HepG2 (cell line): ENCODE measurements around the gene NOL4L. TPM values are rescaled to one million over a fixed set of nuclear protein-coding genes. Genes with fewer than 3 reads are reported as not detected.
A peak's percentile ranks its signal among the peaks of the same experiment; 100 is the strongest.

Source experiments
- CREM ChIP-seq, 2 experiments: sonication (generic) in 1 of 2; formaldehyde crosslinking in 1 of 2; IDR thresholded peaks; 2 replicates each; pipeline versions ENCODE4 v1.4.0 to v1.6.1; 2016 to 2020; ENCODE audit warnings: antibody characterized with exemption in 1 of 2, mild to moderate bottlenecking in 1 of 2, missing genetic modification reagents in 1 of 2
- EHMT2 ChIP-seq: fragments of 200-600 bp; sonication (generic); IDR thresholded peaks from 2 replicates; pipeline ENCODE4 v1.7.0; 2017; ENCODE audit warnings: antibody characterized with exemption, low read depth, low read length, borderline replicate concordance
- FOXJ3 ChIP-seq: sonication (generic); formaldehyde crosslinking; IDR thresholded peaks from 2 replicates; pipeline ENCODE4 v1.4.0; 2020; ENCODE audit warnings: missing genetic modification reagents, mild to moderate bottlenecking, borderline replicate concordance
- FOXP4 ChIP-seq: sonication (generic); formaldehyde crosslinking; IDR thresholded peaks from 2 replicates; pipeline ENCODE4 v1.4.0; 2020; ENCODE audit warnings: missing genetic modification reagents
- HHEX ChIP-seq: IDR thresholded peaks from 2 replicates; pipeline ENCODE4 v1.6.1; 2016; ENCODE audit warnings: control low read depth
- HMG20B ChIP-seq: conservative IDR thresholded peaks from 2 replicates; pipeline ENCODE4 v1.6.1; 2016; ENCODE audit warnings: missing genetic modification reagents, missing compliant biosample characterization
- HNF4G ChIP-seq, 2 experiments: sonication (generic) in 1 of 2; formaldehyde crosslinking in 1 of 2; IDR thresholded peaks; 2 replicates each; pipeline versions ENCODE4 v1.4.0 to v1.6.1; 2011 to 2020; ENCODE audit warnings: borderline replicate concordance in 2 of 2, low read depth in 2 of 2, mild to moderate bottlenecking in 2 of 2, low read length in 1 of 2, missing genetic modification reagents in 1 of 2, moderate library complexity in 1 of 2
- NFE2 ChIP-seq: sonication (generic); formaldehyde crosslinking; IDR thresholded peaks from 2 replicates; pipeline ENCODE4 v1.4.0; 2020; ENCODE audit warnings: missing genetic modification reagents
- NFIB ChIP-seq: sonication (generic); formaldehyde crosslinking; IDR thresholded peaks from 2 replicates; pipeline ENCODE4 v1.9.0; 2021; ENCODE audit warnings: missing genetic modification reagents, mild to moderate bottlenecking, borderline replicate concordance
- NFKB2 ChIP-seq: sonication (generic); formaldehyde crosslinking; IDR thresholded peaks from 2 replicates; pipeline ENCODE4 v1.4.0; 2020; ENCODE audit warnings: missing genetic modification reagents, borderline replicate concordance
- SUZ12 ChIP-seq: fragments of 150-350 bp; IDR thresholded peaks from 2 replicates; pipeline ENCODE4 v1.6.1; 2014; ENCODE audit warnings: low read depth, low read length
- THAP9 ChIP-seq: sonication (generic); formaldehyde crosslinking; IDR thresholded peaks from 2 replicates; pipeline ENCODE4; 2020; ENCODE audit warnings: missing genetic modification reagents, mild to moderate bottlenecking, borderline replicate concordance
- ZNF552 ChIP-seq: sonication (generic); formaldehyde crosslinking; IDR thresholded peaks from 2 replicates; pipeline ENCODE4 v1.9.0; 2022; ENCODE audit warnings: missing genetic modification reagents, mild to moderate bottlenecking, borderline replicate concordance
- ZNF615 ChIP-seq: sonication (generic); formaldehyde crosslinking; IDR thresholded peaks from 2 replicates; pipeline ENCODE4 v1.5.0; 2020; ENCODE audit warnings: mild to moderate bottlenecking, missing genetic modification reagents, borderline replicate concordance
- ZNF83 ChIP-seq: sonication (generic); formaldehyde crosslinking; IDR thresholded peaks from 2 replicates; pipeline ENCODE4 v1.4.0; 2020; ENCODE audit warnings: missing genetic modification reagents, mild to moderate bottlenecking, borderline replicate concordance
- ZNF878 ChIP-seq: sonication (generic); formaldehyde crosslinking; IDR thresholded peaks from 2 replicates; pipeline ENCODE4 v1.8.1; 2023; ENCODE audit warnings: mild to moderate bottlenecking, missing genetic modification reagents, moderate library complexity
- ZNF883 ChIP-seq: sonication (generic); formaldehyde crosslinking; IDR thresholded peaks from 2 replicates; pipeline ENCODE4 v1.5.1; 2020; ENCODE audit warnings: mild to moderate bottlenecking, missing genetic modification reagents; ENCODE audit errors: not compliant biosample characterization
- ZSCAN20 ChIP-seq: sonication (generic); formaldehyde crosslinking; IDR thresholded peaks from 2 replicates; pipeline ENCODE4 v1.4.0; 2020; ENCODE audit warnings: missing genetic modification reagents, mild to moderate bottlenecking, borderline replicate concordance
- polyA plus RNA-seq, 8 experiments: library from polyadenylated mRNA; depleted of rRNA in 3 of 8; stranded (reverse) in 7 of 8; unstranded in 1 of 8; fragments of >200 nt; fragmentation: Illumina TruSeq in 4 of 8; extraction: Trizol in 4 of 8; gene quantifications; 2 replicates each; pipeline versions ENCODE4 v1.2.1 to v1.2.3, GENCODE V29; 2011 to 2016; ENCODE audit warnings: low read depth in 4 of 8, missing spikeins in 1 of 8, mixed read lengths in 1 of 8; ENCODE audit not compliant: insufficient read depth in 1 of 8
- total RNA-seq, 5 experiments: library from RNA; depleted of rRNA; stranded (reverse); fragments of >200 nt; fragmentation: Illumina TruSeq; extraction: Trizol; gene quantifications; 2 replicates each; pipeline ENCODE4 v1.2.3, GENCODE V29; 2016; ENCODE audit warnings: low read depth in 1 of 5
- TF ChIP-seq, protein P1 (sequence below): sonication (generic); formaldehyde crosslinking; IDR thresholded peaks from 2 replicates; pipeline ENCODE4 v1.8.0; 2023; ENCODE audit warnings: mild to moderate bottlenecking, missing genetic modification reagents
- TF ChIP-seq, protein P2 (sequence below): sonication (generic); formaldehyde crosslinking; IDR thresholded peaks from 2 replicates; pipeline ENCODE4 v1.4.0; 2020; ENCODE audit warnings: missing genetic modification reagents

NOL4L gene
- total and polyA plus RNA-seq, 2 of the 13 experiments (the other 11 are each of a cell fraction or from before 2014, with no cell fraction given): 16.6 to 35.4 TPM

DNA sequence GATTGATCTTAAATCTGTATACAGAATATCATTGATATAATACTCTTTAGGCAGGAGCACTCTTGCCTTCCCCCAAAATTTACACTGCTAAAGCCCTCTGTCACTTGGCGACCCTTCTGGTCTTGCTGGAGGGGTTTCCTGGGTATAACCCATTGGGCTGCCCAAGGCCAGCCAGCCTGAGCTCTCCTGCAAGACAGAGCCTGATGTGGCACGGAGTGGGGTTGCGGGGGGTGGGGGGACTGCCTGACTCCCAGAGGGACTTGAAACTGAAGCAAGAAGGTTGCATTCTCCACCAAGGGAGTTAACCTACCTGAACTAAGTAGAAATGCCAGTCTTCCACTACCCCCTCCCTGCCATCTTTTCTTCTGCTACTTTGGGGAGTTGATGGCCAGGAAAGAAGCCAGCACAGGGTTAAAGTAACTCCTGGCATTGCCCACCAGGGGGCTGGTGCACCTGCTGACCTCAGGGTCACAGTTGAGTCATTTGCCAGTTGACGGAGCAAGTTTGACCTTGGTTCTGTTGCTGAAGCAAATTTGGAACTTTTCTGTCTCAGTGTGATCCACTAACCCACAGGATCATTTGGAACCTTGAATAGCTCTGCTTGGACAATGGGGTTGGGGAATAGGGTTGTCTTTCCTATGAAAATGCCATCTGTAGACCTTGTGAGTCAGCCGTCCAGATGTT, 147.6 kb downstream of the NOL4L start (continued):
- TF ChIP-seq FOXP4 (CRISPR knock-in tag) (no peak), SUZ12 (no peak), CREM (IDR thresholded peaks at IDR 0.05) (no peak), CREM (CRISPR knock-in tag; IDR thresholded peaks at IDR 0.05) (no peak), HMG20B (CRISPR knock-in tag) (no peak), ZNF878 (CRISPR knock-in tag) (no peak), HNF4G (IDR thresholded peaks at IDR 0.05; ENCODE audit: borderline replicate concordance, low read depth, low read length) (peak; percentile 53; the same call in 1 of the 2 replicates), HNF4G (CRISPR knock-in tag; IDR thresholded peaks at IDR 0.05; ENCODE audit: borderline replicate concordance, low read depth) (0 out of 2 replicates have a peak, but pooled peaks have one; percentile 43), THAP9 (CRISPR knock-in tag) (no peak), ZNF552 (CRISPR knock-in tag) (0 out of 2 replicates have a peak, but pooled peaks have one; percentile 44), ZNF883 (CRISPR knock-in tag) (no peak), ZNF83 (no peak), NFIB (no peak), NFKB2 (CRISPR knock-in tag) (no peak), ZNF615 (CRISPR knock-in tag) (no peak), EHMT2 (no peak), ZSCAN20 (CRISPR knock-in tag) (no peak), FOXJ3 (CRISPR knock-in tag) (no peak; the same call in 1 of the 2 replicates), NFE2 (CRISPR knock-in tag) (no peak), HHEX (no peak)
- TF ChIP-seq, protein P1, sequence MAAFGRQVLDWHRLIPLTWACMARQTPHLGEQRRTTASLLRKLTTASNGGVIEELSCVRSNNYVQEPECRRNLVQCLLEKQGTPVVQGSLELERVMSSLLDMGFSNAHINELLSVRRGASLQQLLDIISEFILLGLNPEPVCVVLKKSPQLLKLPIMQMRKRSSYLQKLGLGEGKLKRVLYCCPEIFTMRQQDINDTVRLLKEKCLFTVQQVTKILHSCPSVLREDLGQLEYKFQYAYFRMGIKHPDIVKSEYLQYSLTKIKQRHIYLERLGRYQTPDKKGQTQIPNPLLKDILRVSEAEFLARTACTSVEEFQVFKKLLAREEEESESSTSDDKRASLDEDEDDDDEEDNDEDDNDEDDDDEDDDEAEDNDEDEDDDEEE (CRISPR knock-in tag): 0 out of 2 replicates have a peak, but pooled peaks have one; percentile 22
- TF ChIP-seq, protein P2, sequence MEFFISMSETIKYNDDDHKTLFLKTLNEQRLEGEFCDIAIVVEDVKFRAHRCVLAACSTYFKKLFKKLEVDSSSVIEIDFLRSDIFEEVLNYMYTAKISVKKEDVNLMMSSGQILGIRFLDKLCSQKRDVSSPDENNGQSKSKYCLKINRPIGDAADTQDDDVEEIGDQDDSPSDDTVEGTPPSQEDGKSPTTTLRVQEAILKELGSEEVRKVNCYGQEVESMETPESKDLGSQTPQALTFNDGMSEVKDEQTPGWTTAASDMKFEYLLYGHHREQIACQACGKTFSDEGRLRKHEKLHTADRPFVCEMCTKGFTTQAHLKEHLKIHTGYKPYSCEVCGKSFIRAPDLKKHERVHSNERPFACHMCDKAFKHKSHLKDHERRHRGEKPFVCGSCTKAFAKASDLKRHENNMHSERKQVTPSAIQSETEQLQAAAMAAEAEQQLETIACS: no peak
